HCT116 (cell line): ENCODE results near the gene EDEM3. TPM values are rescaled to one million over a fixed set of nuclear protein-coding genes. Genes with fewer than 3 reads are reported as not detected.

ENCODE experiments used
- ATAC-seq: fragments of 200-7000 bp; cut with Tn5 transposase; 2 replicates; pipeline ENCODE4 v1.9.1; 2020; ENCODE audit warnings: mild to moderate bottlenecking, moderate library complexity
- BruUV-seq: library from RNA; stranded (reverse); fragments of 400-500 nt; replicated peaks from 2 replicates; lab custom pipeline; 2021; lab: Mats Ljungman, UMichigan
- CTCF ChIA-PET: fragments of 300-600 bp; sonication (Branson Sonifier 250); formaldehyde crosslinking; loops from one replicate; lab custom pipeline; 2021; ENCODE audit warnings: antibody characterized with exemption; lab: Charles Lee
- POLR2A ChIA-PET: fragments of 300-600, 350-600 bp; sonication (Branson Sonifier 250); formaldehyde crosslinking; loops from one replicate; lab custom pipeline; 2021; ENCODE audit warnings: antibody characterized with exemption; lab: Charles Lee
- RAD21 ChIA-PET, 2 experiments: fragments of 300-600 bp; sonication (Branson Sonifier 250); formaldehyde crosslinking; loops; one replicate each; lab custom pipeline; 2023; ENCODE audit warnings: low total read pairs in 2 of 2; ENCODE audit not compliant: uncharacterized antibody in 2 of 2, unreplicated experiment in 2 of 2, low non-redundant PET in 1 of 2; lab: Charles Lee
- DNase-seq: peaks from one replicate; pipeline ENCODE4 v3.0.0-alpha.2; 2010; ENCODE audit warnings: low read depth, low spot score
- H2AFZ ChIP-seq: fragments of 200-600 bp; shearing (Covaris generic), sonication (generic); 2 replicates; pipeline ENCODE4 v1.6.1; 2017; ENCODE audit warnings: low read depth, mixed run types, mixed read lengths, antibody characterized with exemption, low read length; ENCODE audit not compliant: poor library complexity, severe bottlenecking
- H3K27ac ChIP-seq: 2 replicates; pipeline ENCODE4 v1.5.1; 2012; ENCODE audit warnings: low read depth, low read length
- H3K27me3 ChIP-seq: fragments of 200-600 bp; sonication (generic); 2 replicates; pipeline ENCODE4 v1.6.1; 2016; ENCODE audit warnings: mixed run types, low read length, mixed read lengths; ENCODE audit not compliant: insufficient read depth
- H3K36me3 ChIP-seq, 2 experiments: fragments of 200-500 bp in 1 of 2; fragments of 200-600 bp in 1 of 2; sonication (Bioruptor generic) in 1 of 2; sonication (generic) in 1 of 2; 2 replicates each; pipeline versions ENCODE4 v1.5.1 to v1.6.1; 2014 to 2016; ENCODE audit warnings: low read length in 2 of 2, inconsistent platforms in 1 of 2, mixed read lengths in 1 of 2, mixed run types in 1 of 2; ENCODE audit not compliant: insufficient read depth in 2 of 2, control insufficient read depth in 1 of 2
- H3K4me1 ChIP-seq, 2 experiments: fragments of 200-600 bp in 1 of 2; sonication (generic) in 1 of 2; 2 replicates each; pipeline versions ENCODE4 v1.5.1 to v1.6.1; 2012 to 2017; ENCODE audit warnings: low read length in 2 of 2, inconsistent platforms in 1 of 2, mild to moderate bottlenecking in 1 of 2, mixed read lengths in 1 of 2, mixed run types in 1 of 2, moderate library complexity in 1 of 2; ENCODE audit not compliant: insufficient read depth in 2 of 2, control insufficient read depth in 1 of 2
- H3K4me2 ChIP-seq: fragments of 200-600 bp; sonication (generic); 2 replicates; pipeline ENCODE4 v1.6.1; 2017; ENCODE audit warnings: mixed run types, low read length, mixed read lengths
- H3K4me3 ChIP-seq, 2 experiments: fragments of 200-600 bp in 1 of 2; sonication (generic) in 1 of 2; replicated peaks in 1 of 2; 2 replicates each; pipeline ENCODE4 v1.5.1; 2011 to 2016; ENCODE audit warnings: low read length in 2 of 2, control low read depth in 1 of 2, low read depth in 1 of 2, mild to moderate bottlenecking in 1 of 2, mixed read lengths in 1 of 2, mixed run types in 1 of 2
- H3K79me2 ChIP-seq: fragments of 200-600 bp; sonication (generic); 2 replicates; pipeline ENCODE4 v1.6.1; 2017; ENCODE audit warnings: mild to moderate bottlenecking, mixed run types, low read length, moderate library complexity, mixed read lengths; ENCODE audit not compliant: insufficient read depth
- H3K9ac ChIP-seq: fragments of 200-600 bp; sonication (generic); 2 replicates; pipeline ENCODE4 v1.6.1; 2016; ENCODE audit warnings: low read length, mixed read lengths
- H3K9me2 ChIP-seq: fragments of 200-600 bp; sonication (generic), shearing (Covaris generic); 2 replicates; pipeline ENCODE4 v1.6.1; 2017; ENCODE audit warnings: mixed run types, mild to moderate bottlenecking, moderate library complexity; ENCODE audit not compliant: insufficient read depth
- H3K9me3 ChIP-seq, 2 experiments: fragments of 200-500 bp in 1 of 2; fragments of 200-600 bp in 1 of 2; sonication (Bioruptor generic) in 1 of 2; sonication (generic) in 1 of 2; 2 replicates each; pipeline ENCODE4 v1.6.1; 2014 to 2017; ENCODE audit warnings: low read length in 2 of 2, mixed read lengths in 2 of 2, inconsistent platforms in 1 of 2, low read depth in 1 of 2, mild to moderate bottlenecking in 1 of 2, mixed run types in 1 of 2, moderate library complexity in 1 of 2; ENCODE audit not compliant: control insufficient read depth in 1 of 2, insufficient read depth in 1 of 2
- H4K20me1 ChIP-seq: fragments of 200-600 bp; sonication (generic), shearing (Covaris generic); 2 replicates; pipeline ENCODE4 v1.6.1; 2017; ENCODE audit warnings: mixed run types, mild to moderate bottlenecking, moderate library complexity; ENCODE audit not compliant: insufficient read depth
- CBX3 ChIP-seq: IDR thresholded peaks from 2 replicates; pipeline ENCODE4 v1.6.1; 2012; ENCODE audit warnings: low read depth
- CEBPB ChIP-seq: IDR thresholded peaks from 2 replicates; pipeline ENCODE4 v1.6.1; 2012; ENCODE audit warnings: low read depth
- CTCF ChIP-seq, 3 experiments: fragments of 200-600 bp in 1 of 3; sonication (generic) in 1 of 3; IDR thresholded peaks in 2 of 3; conservative IDR thresholded peaks in 1 of 3; 2 replicates each; pipeline ENCODE4 v1.5.1; 2012 to 2017; ENCODE audit warnings: low read depth in 2 of 3, low read length in 2 of 3, antibody characterized with exemption in 1 of 3, borderline replicate concordance in 1 of 3, control low read depth in 1 of 3, mild to moderate bottlenecking in 1 of 3, mixed read lengths in 1 of 3, mixed run types in 1 of 3, moderate library complexity in 1 of 3; ENCODE audit not compliant: insufficient read depth in 1 of 3
- EGR1 ChIP-seq: IDR thresholded peaks from 2 replicates; pipeline ENCODE4 v1.6.1; 2012; ENCODE audit warnings: low read depth
- ELF1 ChIP-seq: IDR thresholded peaks from 2 replicates; pipeline ENCODE4 v1.6.1; 2012; ENCODE audit warnings: low read depth, borderline replicate concordance
- EZH2 ChIP-seq: fragments of 200-600 bp; sonication (generic); IDR thresholded peaks from 2 replicates; pipeline ENCODE4 v1.6.1; 2017; ENCODE audit warnings: antibody characterized with exemption, mixed run types
- FOSL1 ChIP-seq: IDR thresholded peaks from 2 replicates; pipeline ENCODE4 v1.6.1; 2012; ENCODE audit warnings: low read depth
- JUND ChIP-seq: IDR thresholded peaks from 2 replicates; pipeline ENCODE4 v1.6.1; 2012
- MAX ChIP-seq: IDR thresholded peaks from 2 replicates; pipeline ENCODE4 v1.6.1; 2012
- POLR2A ChIP-seq: IDR thresholded peaks from 2 replicates; pipeline ENCODE4 v1.7.0; 2011; ENCODE audit warnings: borderline replicate concordance; ENCODE audit not compliant: insufficient read depth, insufficient read length; ENCODE audit errors: extremely low read depth
- RAD21 ChIP-seq: IDR thresholded peaks from 2 replicates; pipeline ENCODE4 v1.6.1; 2012; ENCODE audit warnings: low read depth, mild to moderate bottlenecking
- REST ChIP-seq: IDR thresholded peaks from 2 replicates; pipeline ENCODE4 v1.6.1; 2012; ENCODE audit warnings: low read depth
- SIN3A ChIP-seq: IDR thresholded peaks from 2 replicates; pipeline ENCODE4 v1.6.1; 2012; ENCODE audit warnings: low read depth
- SRF ChIP-seq: IDR thresholded peaks from 2 replicates; pipeline ENCODE4 v1.6.1; 2012; ENCODE audit warnings: low read depth
- TCF7L2 ChIP-seq: IDR thresholded peaks from 2 replicates; pipeline ENCODE4 v1.7.0; 2011; ENCODE audit warnings: borderline replicate concordance, inconsistent platforms; ENCODE audit not compliant: insufficient read depth, insufficient read length; ENCODE audit errors: extremely low read depth
- YY1 ChIP-seq: IDR thresholded peaks from 2 replicates; pipeline ENCODE4 v1.6.1; 2011; ENCODE audit warnings: low read length, low read depth, moderate library complexity, mild to moderate bottlenecking; ENCODE audit not compliant: insufficient replicate concordance; ENCODE audit errors: extremely low read depth
- ZBTB33 ChIP-seq: IDR thresholded peaks from 2 replicates; pipeline ENCODE4 v1.6.1; 2011; ENCODE audit warnings: mild to moderate bottlenecking, low read length, moderate library complexity; ENCODE audit not compliant: insufficient replicate concordance; ENCODE audit errors: extremely low read depth
- ZFX ChIP-seq: fragments of 450-650 bp; IDR thresholded peaks from 2 replicates; pipeline ENCODE4 v1.6.1; 2017
- ZNF274 ChIP-seq: fragments of 200-500 bp; sonication (Bioruptor generic); IDR thresholded peaks from 2 replicates; pipeline ENCODE4 v1.6.1; 2014; ENCODE audit warnings: mild to moderate bottlenecking, low read depth, low read length, inconsistent platforms
- intact Hi-C: fragments of 100-400 bp; cut with micrococcal nuclease; formaldehyde crosslinking; loops from 2 replicates; pipeline ENCODE4 v1.10.0; 2022
- total RNA-seq: library from RNA; stranded (reverse); gene quantifications from one replicate; pipeline ENCODE4 v1.2.1, GENCODE V29; 2021; ENCODE audit not compliant: unreplicated experiment

The EDEM3 gene
- total RNA-seq, 1 experiment from 2014 or later: 14.9 TPM

- no peak overlapping the region for H3K9ac ChIP-seq
- no peaks in the 10 kb centered on the region for H3K36me3 ChIP-seq
- H4K20me1 ChIP-seq: no peaks in the 10 kb centered on the region
- H3K4me2 ChIP-seq: no peak overlapping the region
- BruUV-seq: no TSS peak
- DNase-seq (no peak), ATAC-seq (no peak)
- intact Hi-C loops: no loop called here
- RAD21 ChIA-PET: no interaction called here
- no peak overlapping the region for H3K27ac ChIP-seq
- CTCF ChIA-PET: interaction anchor here (1.3 kb wide), 1 partner anchor 22 kb away, joined by 4 read pairs; no protein-coding TSS in a partner anchor
- H3K79me2 ChIP-seq: no peaks in the 10 kb centered on the region
- H3K27me3 ChIP-seq: no peaks in the 10 kb centered on the region
- H2AFZ ChIP-seq: no peak overlapping the region
- H3K9me2 ChIP-seq: no peaks in the 10 kb centered on the region
- no peak overlapping the region for H3K4me3 ChIP-seq
- POLR2A ChIA-PET: no interaction called here
- H3K9me3 ChIP-seq: no peaks in the 10 kb centered on the region
- TF ChIP-seq TCF7L2 (no peak), CTCF (IDR thresholded peaks at IDR 0.05 in 2 of 3, conservative IDR thresholded peaks at IDR 0.05 in 1 of 3; ENCODE audit: borderline replicate concordance in 1 of 3, insufficient read depth in 1 of 3, low read depth in 2 of 3, low read length in 2 of 3) (no peak), JUND (no peak), CEBPB (no peak), POLR2A (no peak), ELF1 (no peak), EGR1 (no peak), CBX3 (no peak), FOSL1 (no peak), YY1 (no peak), ZNF274 (no peak), MAX (no peak), SRF (no peak), REST (no peak), EZH2 (no peak), RAD21 (no peak), ZFX (no peak), SIN3A (no peak), ZBTB33 (no peak)
- no peaks in the 10 kb centered on the region for H3K4me1 ChIP-seq
Observed at GRCh38 chr1:184641894-184642293, 112.8 kb downstream of the EDEM3 start.
